ENCODE measurements around the gene ACKR4.

DNA sequence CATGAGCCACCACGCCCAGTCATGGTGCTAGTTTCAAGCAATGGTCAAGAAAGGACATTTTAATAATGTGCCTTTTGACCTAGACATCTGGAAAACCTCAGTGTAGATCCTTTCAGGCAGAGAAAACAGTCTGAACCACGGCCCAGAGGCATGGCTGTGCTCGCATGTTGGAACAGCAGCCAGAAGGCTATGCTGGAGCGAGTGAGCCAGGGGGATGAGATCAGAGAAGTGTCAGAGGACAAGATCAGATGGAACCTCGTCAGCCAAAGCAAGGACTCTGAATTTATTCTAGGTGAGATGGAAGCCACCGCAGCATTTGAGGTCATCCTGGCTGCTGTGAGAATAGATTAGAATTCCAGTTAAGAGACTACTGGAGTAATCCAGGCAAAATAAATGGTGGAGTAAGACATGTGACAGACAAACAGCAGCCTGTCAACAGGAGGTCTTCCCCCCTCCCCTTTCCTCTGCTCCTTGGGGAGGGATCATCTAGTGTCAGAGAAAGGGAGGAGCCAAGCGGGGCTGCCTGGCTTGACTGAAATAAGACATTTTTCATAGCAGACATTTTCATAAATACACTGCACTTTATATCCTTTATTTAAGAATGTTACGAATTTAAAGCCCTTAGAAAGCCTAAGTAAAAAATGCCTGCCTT is 40.4 kb upstream of the ACKR4 start:
- TF ChIP-seq, protein P1, sequence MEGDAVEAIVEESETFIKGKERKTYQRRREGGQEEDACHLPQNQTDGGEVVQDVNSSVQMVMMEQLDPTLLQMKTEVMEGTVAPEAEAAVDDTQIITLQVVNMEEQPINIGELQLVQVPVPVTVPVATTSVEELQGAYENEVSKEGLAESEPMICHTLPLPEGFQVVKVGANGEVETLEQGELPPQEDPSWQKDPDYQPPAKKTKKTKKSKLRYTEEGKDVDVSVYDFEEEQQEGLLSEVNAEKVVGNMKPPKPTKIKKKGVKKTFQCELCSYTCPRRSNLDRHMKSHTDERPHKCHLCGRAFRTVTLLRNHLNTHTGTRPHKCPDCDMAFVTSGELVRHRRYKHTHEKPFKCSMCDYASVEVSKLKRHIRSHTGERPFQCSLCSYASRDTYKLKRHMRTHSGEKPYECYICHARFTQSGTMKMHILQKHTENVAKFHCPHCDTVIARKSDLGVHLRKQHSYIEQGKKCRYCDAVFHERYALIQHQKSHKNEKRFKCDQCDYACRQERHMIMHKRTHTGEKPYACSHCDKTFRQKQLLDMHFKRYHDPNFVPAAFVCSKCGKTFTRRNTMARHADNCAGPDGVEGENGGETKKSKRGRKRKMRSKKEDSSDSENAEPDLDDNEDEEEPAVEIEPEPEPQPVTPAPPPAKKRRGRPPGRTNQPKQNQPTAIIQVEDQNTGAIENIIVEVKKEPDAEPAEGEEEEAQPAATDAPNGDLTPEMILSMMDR (conservative IDR thresholded peaks at IDR 0.05) = no peak
- TF ChIP-seq EZH2 (IDR thresholded peaks at IDR 0.05; ENCODE audit: low read depth) = no peak

Measured in PC-9 (cell line).